ENCODE data around the gene CNGB1.
"Not testable (repeated sequence)": the region's sequence is repeated elsewhere in the genome, so short reads cannot be mapped to it uniquely, and the experiment has no call there.

DNA sequence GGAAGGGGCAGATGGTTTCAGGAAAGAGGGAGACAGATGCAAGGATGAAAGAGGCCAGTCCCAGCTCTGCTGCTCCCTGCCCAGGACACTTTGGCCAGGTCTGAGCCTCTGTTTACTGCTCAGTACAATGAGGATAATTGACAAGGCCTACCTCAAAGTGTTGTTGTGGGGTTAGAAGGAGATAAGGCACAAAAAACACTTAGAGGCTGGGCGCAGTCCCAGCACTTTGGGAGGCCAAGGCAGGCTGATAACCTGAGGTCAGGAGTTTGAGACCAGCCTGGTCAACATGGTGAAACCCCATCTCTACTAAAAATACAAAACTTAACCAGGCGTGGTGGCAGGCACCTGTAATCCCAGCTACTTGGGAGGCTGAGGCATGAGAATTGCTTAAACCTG is 7.1 kb upstream of the CNGB1 start:
- TF ChIP-seq, protein P1, sequence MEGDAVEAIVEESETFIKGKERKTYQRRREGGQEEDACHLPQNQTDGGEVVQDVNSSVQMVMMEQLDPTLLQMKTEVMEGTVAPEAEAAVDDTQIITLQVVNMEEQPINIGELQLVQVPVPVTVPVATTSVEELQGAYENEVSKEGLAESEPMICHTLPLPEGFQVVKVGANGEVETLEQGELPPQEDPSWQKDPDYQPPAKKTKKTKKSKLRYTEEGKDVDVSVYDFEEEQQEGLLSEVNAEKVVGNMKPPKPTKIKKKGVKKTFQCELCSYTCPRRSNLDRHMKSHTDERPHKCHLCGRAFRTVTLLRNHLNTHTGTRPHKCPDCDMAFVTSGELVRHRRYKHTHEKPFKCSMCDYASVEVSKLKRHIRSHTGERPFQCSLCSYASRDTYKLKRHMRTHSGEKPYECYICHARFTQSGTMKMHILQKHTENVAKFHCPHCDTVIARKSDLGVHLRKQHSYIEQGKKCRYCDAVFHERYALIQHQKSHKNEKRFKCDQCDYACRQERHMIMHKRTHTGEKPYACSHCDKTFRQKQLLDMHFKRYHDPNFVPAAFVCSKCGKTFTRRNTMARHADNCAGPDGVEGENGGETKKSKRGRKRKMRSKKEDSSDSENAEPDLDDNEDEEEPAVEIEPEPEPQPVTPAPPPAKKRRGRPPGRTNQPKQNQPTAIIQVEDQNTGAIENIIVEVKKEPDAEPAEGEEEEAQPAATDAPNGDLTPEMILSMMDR (conservative IDR thresholded peaks at IDR 0.05; ENCODE audit: low read length) = not testable (repeated sequence)
- TF ChIP-seq EZH2phosphoT487 (IDR thresholded peaks at IDR 0.05; ENCODE audit: borderline replicate concordance, low read depth, low read length) = not testable (repeated sequence)

All from OCI-LY7 (cell line).